Frontal cortex (tissue), 4 donors: ENCODE measurements around the gene DNMT3L. TPM values are rescaled to one million over a fixed set of nuclear protein-coding genes. Genes with fewer than 3 reads are reported as not detected.
"Not testable (repeated sequence)": the region's sequence is repeated elsewhere in the genome, so short reads cannot be mapped to it uniquely, and the experiment has no call there.

Experiments
- DNase-seq, 2 donors: peaks; one replicate each; pipeline ENCODE4 v3.0.0; 2012; ENCODE audit warnings: low spot score in 2 of 2
- FAIRE-seq: peaks from 2 replicates; lab custom pipeline; 2012; peaks lifted over from hg19 to GRCh38; lab: Jason Lieb, UNC
- total RNA-seq: library from RNA; depleted of rRNA; stranded (reverse); fragments of >200 nt; gene quantifications from one replicate; pipeline ENCODE4 v1.2.3, GENCODE V29; 2014
- donor health status: control.
- donor health status: control.
- donor health status: control.

The DNMT3L gene
- not detected for total RNA-seq

DNA sequence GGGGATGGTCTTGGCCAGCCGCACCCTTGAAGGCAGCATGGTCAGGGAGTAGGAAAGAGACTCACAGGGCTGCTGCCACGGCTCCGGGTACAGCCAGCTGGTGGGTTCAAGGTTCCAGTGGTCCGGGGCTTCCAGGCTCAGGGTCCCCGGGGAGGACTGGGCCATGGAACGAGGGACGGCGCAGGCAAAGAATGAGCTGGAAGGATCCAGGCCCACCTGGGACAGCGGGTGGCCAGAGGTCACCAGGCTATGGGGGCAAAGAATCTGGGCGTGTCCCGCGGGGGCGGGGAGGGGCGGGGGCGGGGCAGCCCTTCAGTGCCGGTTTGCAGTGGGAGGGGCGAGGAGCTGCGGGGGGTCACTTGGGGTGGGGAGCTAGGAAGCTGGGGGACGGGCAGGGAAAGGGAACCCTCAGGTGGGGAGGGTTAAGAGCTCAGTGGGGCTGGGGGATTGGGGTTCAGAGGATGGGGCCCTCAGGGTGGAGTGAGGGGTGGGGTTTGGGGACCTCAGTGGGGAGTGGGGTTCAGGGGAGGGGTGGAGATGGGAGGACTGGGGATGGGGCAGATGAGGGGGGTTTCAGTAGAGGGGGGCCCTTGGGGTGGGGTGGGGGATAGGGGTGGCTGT lies at the start of gene DNMT3L:
TSS of gene DNMT3L (minus strand) at position 223 of the 621 bp plus-strand sequence. CDS start 638 bp downstream, outside the sequence.
- DNase-seq = no peak
- no peak for FAIRE-seq

DNA sequence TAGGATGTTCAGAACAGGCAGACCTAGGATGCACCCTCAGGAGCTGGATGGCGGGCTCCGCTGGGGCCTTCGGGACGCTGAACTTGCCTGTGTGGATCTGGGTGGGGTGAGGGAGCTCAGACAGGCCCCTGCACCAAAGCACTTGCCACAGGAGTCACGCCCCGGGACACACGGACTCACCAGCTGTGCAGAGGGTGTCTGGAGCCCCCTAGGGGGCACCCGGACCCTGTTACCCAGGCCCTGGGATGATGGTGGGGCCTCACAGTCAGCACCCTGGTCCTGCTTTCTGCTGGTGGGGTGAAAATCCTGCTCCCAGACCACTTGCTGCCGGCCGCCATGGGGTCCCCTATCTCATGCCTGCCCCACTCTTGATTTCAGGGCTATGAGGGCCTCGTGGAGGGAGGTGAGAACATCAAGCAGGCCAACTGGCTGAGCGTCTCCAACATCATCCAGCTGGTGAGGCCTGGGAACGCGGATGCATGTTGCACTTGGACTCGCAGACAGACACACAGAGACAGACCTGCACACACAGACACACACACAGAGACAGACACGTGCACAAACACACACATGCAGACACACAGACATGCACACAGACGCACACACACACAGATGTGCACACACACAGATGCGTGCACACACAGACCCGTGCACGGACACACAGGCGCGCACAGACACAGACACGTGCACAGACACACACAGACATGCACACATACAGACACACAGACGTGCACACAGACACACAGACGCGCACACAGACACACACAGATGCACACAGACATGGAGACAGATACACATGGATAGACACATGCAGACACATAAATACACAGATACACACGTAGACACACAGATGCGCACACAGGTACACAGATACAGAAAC lies 49.2 kb upstream of the DNMT3L start:
- no peak for DNase-seq
- no peak for FAIRE-seq

DNA sequence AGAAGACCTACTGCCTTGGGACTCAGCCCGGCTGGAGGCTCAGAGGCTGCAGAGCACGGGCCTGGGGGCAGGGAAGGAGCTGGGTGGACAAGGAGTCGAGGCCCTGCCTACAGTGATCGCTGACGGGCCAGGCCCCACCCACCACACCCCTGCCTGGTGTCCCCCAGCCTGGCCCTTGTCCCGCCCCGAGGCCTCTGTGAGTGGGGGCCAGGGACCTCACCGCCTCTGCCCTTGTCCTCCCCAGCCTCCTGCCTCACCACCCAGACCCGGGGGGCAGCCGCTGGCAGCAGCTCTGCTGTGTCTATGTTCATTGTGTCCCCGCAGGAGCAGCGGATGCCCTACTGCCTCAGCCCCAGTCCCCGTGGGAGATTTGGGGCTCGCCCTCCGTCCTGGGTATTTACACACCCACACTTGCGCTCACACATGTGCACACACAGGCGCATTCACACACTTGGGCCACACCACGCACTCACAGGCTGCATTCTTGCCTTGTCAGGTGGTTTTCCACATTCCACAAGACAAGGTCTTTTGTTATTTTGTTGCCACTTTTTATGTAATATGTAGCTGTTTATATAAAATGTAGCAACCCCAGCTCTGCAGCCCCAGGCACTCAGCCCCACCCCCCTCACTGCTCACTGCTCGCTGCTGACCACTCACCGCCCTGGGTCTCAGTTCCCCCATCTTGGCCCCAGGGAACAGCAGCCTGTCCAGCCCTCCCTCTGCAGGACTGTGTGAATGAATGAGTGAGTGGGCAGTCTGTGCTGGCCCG lies 45.4 kb upstream of the DNMT3L start:
- FAIRE-seq (no peak), DNase-seq (no peak)

DNA sequence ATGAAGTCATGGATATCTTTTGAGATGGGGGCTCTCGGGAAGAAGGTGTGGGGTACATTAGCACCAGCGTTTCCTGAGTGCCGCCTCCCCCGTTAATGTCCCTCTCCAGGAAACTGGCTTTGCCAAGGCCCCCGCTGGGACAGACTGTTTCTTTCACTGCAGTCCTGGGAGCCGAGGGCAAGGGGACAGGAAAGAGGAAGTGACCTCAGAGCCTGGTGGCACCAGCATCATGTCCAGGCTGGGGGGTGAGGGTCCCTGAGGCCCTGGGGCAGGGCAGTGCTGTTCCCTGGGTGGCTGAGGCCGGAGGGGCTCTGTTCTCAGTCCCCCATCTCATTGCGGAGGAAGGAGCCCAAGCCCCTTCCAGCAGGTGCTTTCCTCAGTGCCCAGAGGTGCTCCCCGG lies 44.0 kb upstream of the DNMT3L start:
- FAIRE-seq = no peak

DNA sequence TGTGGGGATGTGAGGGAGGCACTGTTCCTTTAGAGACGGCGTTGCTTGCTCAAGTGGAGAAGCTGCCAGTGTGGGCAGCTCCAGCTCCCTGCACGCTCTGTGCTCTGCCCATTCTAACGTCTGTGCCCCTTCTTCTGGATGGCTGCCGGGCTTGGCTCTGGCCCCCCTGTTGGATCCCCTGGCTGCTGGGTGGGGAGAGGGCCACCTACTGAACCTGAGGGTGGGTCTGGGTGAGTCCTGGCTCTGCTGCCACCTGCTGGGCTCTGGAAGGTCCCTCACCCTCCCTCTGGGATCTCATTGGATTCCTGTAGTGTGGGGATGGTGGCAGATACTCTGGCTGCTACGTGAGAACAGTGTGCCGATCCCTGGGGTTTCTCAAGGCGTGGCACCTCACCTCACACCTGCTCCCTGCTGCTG lies 43.2 kb upstream of the DNMT3L start:
- peak; percentile 70 to 72 for DNase-seq
- no peak for FAIRE-seq

More for the DNA sequence above, 44.0 kb upstream of the DNMT3L start:
- DNase-seq = no peak

DNA sequence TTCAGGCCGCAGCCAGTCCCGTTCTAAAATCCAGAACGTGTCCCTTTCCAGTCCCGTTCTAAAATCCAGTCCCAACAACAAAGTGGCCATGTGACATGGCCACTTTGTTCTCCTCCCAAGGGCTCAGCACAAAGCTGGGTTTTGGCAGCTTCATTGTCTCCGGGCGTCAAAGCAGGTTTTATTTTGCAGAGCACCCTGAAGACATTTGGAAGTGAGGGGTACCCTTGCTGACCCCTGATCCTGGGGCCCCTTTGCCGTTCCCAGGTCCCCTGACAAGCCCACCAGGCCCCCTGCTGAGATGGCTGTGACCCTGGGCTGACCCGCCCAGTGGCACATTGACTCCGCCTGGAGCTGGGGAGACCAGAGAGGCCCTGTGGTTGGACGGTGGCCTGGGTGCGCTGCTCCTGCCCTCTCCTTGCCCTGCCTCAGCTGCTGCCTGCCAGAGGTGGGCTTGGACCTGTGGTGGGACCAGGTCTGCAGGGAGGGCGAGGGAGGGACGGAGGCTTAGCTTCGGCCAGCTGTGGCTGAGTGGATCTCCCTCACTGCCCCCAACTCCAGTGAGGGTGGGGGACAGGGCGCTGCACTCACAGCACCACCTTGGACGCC lies 42.4 kb upstream of the DNMT3L start:
- no peak for FAIRE-seq
- DNase-seq = peak; percentile 66 to 69

DNA sequence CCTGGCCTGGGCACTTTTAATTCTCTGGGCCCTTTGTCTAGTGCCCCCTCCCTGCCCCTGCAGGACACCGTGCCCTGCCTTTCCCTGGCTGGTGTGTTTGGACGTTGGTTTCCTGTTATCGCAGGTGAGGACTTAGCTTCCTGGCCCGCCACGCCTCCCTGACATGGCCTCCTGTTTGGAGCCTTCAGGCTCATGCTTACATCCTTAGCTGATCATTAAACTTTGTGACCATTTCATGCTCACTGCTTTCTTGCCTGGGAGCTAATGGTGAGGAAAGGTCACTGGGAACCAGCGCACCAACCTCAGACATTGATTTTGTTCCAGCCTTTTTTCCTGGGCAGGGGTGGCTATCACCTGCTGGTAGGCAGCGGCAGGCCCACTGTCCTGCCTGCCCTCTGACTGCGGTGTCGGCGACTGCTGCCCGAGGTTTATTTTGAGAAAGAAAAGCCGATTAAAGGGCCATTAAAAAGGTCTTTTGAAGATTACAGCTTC lies 41.8 kb upstream of the DNMT3L start:
- DNase-seq = no peak
- no peak for FAIRE-seq

DNA sequence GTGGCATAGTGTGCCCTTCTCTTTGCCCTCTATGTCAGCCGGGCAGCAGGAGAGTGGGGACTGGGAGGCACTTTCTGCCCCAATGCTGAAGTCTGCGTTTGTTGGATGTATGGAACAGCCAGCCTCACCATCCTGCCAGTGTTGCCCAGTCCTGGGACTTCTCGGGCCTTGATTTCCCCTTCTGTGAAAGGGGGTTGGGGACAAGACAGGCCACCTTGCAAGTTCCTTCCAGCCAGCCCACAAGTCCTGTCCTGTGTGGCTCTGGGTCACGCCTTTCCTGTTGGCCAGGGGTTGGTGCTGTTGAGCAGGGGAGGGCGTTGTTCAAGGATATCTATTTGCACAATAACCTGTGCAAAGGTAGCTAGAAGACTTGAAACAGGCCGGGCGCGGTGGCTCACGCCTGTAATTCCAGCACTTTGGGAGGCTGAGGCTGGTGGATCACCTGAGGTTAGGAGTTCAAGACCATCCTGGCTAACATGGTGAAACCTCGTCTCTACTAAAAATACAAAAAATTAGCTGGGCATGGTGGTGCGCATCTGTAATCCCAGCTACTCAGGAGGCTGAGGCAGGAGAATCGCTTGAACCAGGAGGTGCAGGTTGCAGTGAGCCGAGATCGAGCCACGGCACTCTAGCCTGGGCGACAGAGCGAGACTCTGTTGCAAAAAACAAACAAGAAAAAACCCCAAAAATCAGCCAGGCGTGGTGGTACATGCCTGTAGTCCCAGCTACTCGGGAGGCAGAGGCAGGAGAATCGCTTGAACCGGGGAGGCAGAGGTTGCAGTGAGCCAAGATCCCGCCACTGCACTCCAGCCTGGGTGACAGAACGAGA lies 41.1 kb upstream of the DNMT3L start:
- not testable (repeated sequence) for FAIRE-seq, DNase-seq

DNA sequence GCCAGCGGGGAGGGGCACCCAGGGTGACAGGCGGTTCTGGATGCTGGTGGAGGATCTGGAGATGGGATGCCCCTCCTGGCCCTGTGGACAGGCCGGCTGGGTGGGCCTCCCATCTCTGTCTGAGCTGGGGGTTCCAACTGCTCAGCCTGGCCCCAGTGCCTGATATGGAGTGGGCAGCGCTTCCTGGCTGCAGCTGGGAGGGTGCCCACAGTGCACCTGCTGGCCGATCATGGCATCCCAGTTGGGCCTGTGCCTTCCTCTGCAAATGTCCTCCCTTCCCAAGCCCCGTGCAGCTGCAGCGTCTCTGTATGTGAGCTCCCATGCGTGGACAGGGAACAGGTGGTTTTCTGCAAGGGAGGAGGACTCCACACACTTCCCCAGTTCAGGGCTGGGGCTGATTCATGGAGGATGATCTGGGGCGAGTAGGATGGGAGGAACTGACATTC lies 40.3 kb upstream of the DNMT3L start:
- DNase-seq = peak in 1 of 2 donors; percentile 59
- no peak for FAIRE-seq

DNA sequence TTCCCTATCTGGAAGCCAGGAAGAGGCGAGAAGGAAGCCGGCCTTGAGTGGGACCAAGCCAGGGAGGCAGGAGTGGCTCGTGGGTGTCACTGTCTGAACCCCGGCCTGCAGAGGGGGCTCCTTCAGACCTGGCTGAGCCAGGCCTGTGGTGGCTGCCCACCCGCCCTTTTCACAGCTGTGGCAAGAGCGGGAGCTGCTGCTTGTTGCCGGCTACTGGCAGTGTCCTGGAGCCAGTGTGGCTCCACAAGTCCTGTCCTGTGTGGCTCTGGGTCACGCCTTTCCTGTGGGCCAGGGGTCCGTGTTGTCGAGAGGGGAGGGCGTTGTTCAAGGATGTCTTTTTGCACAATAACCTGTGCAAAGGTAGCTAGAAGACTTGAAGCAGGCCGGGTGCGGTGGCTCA lies 39.4 kb upstream of the DNMT3L start:
- DNase-seq (no peak), FAIRE-seq (no peak)

DNA sequence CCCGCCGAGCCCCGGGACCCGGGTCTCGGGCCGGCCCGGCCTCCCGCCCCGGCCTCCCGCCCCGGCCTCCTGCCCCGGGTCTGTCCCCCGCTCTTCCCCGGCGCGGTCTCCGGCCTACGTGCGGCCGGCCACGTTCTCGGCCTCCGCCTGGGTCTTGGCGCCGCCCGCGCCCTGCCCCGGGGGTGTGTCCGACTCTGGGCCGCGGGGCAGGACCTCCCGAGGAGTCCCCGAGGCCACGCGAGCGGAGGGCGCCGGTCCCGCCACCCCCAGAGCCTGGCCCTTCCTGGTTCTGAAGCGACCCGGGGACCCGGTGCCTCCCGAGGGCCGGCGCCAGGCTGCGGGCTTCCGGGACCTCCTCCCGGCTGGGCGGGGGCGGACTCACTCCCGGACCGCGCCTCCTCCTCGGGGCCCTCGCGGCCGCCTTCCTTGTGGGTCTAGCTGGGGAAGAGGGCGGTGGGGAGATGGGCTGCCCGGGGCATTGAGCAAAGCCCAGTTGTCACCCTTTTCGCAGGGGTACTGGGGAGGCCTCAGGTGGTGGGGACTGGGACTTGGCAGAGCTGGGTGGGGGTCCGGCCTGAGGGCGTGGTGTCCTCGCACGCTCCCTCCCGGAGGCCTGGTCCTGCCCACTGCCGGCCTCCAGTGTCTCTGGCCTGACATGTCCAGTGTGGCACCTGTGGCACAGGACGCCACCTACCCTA lies 38.7 kb upstream of the DNMT3L start:
- FAIRE-seq (no peak), DNase-seq (peak; percentile 79)

DNA sequence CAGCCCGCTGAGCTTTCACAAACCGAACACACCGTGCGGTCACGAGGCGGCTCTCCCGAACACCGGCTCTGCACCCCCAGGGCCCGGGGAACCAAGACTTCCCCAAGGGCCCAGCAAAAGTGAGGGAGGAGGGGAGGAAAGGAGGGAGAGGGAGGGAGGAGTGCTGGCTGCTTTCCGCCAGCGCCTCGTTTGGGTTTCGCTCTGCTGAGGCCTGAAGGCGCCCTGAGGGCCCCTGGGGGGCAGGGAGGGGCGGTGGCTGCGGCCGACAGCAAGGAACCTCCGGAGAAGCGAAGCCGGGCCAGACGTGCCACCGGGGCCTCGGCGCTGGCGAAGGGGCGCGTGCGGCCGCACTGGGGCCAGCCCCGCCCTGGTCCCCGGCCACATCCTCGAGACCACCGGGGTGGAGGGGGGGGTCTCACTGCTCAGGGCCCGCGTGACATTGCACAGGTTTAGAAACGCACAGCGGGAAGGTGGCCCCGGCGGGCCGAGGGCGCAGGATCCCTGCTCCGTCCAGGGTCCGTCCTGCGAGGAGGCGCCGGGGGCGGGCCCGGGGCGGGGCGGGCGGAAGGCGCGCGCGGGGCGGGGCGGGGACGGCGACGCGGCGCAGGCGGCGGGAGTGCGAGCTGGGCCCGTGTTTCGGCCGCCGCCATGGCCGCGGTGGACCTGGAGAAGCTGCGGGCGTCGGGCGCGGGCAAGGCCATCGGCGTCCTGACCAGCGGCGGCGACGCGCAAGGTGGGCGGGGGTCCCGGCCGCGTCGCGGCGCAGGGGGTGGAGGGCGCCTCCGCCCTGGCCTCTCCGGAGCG lies 38.0 kb upstream of the DNMT3L start, which contains the start of gene PFKL:
TSS of gene PFKL (plus strand) at position 596 of the 804 bp plus-strand sequence. CDS start at position 649, 53 bp downstream.
- FAIRE-seq = no peak
- DNase-seq = peak; percentile 91 to 93

DNA sequence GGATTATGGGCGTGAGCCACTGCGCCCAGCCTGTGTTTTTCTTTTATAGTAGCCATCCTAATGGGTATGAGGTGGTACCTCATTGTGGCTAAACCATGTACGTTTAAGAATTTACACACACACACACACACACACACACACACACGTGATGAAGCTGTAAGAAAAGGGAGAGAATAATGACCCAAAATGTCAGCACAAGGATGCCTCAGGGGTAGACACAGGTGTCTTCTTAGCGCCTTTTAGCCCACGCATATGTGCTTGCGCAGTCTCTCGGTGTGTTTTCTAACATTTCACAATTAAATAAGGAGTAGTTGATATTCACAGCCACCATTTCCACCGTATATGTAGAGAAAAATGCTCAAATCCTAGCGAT lies 37.4 kb upstream of the DNMT3L start:
- FAIRE-seq = no peak

DNA sequence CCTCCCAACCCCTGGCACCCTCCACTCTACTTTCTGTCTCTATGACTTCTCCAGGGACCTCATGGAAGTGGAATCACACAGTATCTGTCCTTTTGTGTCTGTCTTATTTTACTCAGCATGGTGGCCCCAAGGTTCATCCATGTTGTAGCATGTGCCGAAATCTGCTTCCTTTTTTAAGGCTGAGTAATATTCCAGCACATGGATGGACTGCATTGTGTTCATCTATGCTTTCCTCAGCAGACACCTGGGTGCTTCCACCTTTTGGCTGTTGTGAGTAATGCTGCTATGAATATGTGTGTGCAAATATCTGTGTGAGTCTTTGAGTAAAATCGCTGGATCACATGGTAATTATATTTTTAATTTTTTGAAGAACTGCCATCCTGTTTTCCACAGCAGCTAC lies 36.6 kb upstream of the DNMT3L start:
- FAIRE-seq (no peak), DNase-seq (no peak)

More for the DNA sequence above, 37.4 kb upstream of the DNMT3L start:
- DNase-seq = no peak

DNA sequence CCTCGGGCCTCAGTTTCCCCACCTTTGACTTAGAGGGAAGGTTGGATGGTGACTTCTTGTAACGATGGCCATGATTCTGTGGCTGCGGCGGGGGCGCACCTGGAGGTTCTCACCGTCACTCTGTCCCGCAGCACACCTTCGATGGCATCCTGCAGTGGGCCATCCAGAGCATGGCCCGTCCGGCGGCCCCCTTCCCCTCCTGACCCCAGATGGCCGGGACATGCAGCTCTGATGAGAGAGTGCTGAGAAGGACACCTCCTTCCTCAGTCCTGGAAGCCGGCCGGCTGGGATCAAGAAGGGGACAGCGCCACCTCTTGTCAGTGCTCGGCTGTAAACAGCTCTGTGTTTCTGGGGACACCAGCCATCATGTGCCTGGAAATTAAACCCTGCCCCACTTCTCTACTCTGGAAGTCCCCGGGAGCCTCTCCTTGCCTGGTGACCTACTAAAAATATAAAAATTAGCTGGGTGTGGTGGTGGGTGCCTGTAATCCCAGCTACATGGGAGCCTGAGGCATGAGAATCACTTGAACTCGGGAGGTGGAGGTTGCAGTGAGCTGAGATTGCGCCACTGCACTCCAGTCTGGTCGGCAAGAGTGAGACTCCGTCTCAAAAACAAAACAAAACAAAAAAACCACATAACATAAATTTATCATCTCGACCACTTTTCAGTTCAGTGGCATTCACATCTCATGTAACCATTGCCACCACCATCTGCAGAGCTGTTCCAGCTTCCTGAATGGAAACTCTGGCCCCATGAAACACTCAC lies 36.0 kb upstream of the DNMT3L start:
- FAIRE-seq = no peak
- DNase-seq = peak; percentile 96 to 99

DNA sequence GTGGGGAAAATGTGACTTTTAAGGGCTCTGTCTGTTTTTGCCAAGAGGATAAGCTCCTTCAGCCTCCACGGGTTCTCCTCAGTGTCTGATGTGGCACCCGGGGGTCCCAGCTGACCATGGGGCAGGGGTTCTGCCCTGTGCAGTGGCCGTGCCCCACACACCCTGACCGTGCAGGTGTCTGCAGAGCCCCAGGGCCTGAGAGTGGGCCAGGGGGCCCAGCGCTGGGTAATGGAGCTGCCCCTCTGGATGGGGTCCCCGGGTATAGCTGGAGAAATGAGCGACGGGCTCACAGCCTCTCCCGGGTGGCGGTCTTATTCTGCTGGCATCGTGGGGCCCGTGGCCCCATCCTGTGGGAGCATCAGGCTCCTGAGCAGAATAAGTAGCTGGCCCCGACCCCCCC lies 35.2 kb upstream of the DNMT3L start:
- DNase-seq (no peak), FAIRE-seq (no peak)

DNA sequence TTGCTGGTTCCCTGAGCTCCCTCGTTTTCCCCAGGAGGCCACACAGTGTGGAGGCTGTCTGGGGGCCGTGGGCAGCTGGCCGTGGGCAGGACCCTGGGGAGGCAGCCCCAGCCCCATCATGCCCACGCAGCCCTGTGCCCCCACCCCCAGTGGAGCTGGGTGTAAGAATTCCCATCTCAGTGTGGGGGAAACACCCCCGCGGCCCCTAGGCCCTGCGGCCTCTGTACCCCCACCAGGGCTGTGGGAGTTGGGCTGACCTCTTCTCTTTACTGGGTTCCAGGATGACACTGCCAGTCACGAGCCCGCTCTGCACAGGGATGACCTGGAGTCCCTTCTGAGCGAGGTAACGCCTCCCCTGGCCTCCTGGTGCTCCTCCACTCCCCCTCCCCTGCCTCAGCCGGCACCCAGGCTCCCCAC lies 34.4 kb upstream of the DNMT3L start:
- DNase-seq (no peak), FAIRE-seq (no peak)
